HG03139 (cell line): ENCODE results near the gene NLRP7.

Source experiments
- ATAC-seq: cut with Tn5 transposase; IDR thresholded peaks from one replicate; pipeline ENCODE4 v1.9.1; 2021; ENCODE audit not compliant: unreplicated experiment

NLRP7 gene

DNA sequence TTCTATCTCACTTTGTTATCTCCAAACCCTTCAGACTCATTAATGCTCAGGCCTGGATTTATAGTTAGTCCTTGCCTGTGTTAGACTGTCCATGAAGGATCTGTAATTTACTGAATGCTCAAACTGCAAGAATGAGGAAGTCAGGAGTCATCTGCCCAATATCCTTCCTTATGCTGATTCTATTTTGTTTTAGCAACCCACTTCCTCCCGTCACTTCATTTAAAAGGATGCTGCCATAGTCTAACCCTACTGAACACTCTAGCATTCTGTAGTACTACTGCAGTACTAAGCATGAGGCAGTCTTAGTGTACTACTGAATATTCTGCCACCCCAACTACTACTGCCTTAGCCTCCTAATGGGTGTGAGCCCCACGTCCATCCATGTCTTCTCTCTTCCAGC, 71.8 kb downstream of the NLRP7 start:
- ATAC-seq = no peak

DNA sequence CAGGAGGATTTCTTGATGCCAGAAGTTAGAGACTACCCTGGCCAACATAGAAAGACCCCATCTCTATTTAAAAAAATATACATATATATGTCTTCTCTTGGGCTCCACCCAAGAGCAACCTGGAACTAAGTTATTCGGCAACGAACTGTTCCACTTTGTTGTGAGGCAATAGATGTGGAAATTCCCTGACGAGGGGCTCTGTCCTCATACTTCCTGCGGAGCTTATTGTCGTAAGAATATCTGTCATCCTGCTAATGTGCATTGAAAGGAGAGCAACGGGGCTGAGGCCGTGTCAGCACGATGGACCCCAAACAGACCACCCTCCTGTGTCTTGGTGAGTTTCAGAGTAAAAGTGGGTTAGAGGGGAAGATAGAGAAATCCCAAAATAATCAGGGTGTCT, 73.3 kb downstream of the NLRP7 start, which contains the start of gene FCAR:
Gene FCAR, plus strand, starts transcription at position 246 of the 400 bp plus-strand sequence. Its CDS starts 55 bp downstream, at position 301.
- no peak for ATAC-seq
